WERI-Rb-1 (cell line): Measurements from ENCODE around the gene OR52B6.

Experiments
- DNase-seq: peaks from one replicate; pipeline ENCODE4 v3.0.0-alpha.2; 2020
- H3K27ac ChIP-seq: fragments of 250-450 bp; sonication (Bioruptor Pico); 2 replicates; pipeline ENCODE4 v1.5.1; 2020; ENCODE audit warnings: mild to moderate bottlenecking, moderate library complexity
- H3K27me3 ChIP-seq: fragments of 250-450 bp; sonication (Bioruptor Pico); 2 replicates; pipeline ENCODE4 v1.5.1; 2021; ENCODE audit warnings: mild to moderate bottlenecking, low read depth, moderate library complexity; ENCODE audit not compliant: insufficient read depth, severe bottlenecking
- H3K36me3 ChIP-seq: fragments of 250-450 bp; sonication (Bioruptor Pico); 2 replicates; pipeline ENCODE4 v1.5.1; 2020; ENCODE audit warnings: mild to moderate bottlenecking, moderate library complexity
- H3K4me3 ChIP-seq: 2 replicates; pipeline ENCODE4 v1.5.1; 2011; ENCODE audit warnings: low read depth, mild to moderate bottlenecking, control low read depth, low read length
- H3K9me3 ChIP-seq: fragments of 250-450 bp; sonication (Bioruptor Pico); 2 replicates; pipeline ENCODE4 v1.5.1; 2021; ENCODE audit warnings: mild to moderate bottlenecking, moderate library complexity; ENCODE audit not compliant: severe bottlenecking
- CTCF ChIP-seq: IDR thresholded peaks from 2 replicates; pipeline ENCODE4 v1.5.1; 2011; ENCODE audit warnings: low read depth, mild to moderate bottlenecking, control low read depth, inconsistent platforms, low read length

Gene OR52B6

GRCh38 chr11:5556596-5557188, 24.0 kb upstream of the OR52B6 start:
- no peak overlapping the region for H3K27ac ChIP-seq
- no peak for TF ChIP-seq CTCF
- no peak for DNase-seq
- H3K27me3 ChIP-seq, result peaks cover 18% of the 10 kb centered on the region
- H3K9me3 ChIP-seq, result no peaks in the 10 kb centered on the region
- no peaks in the 10 kb centered on the region for H3K36me3 ChIP-seq
- H3K4me3 ChIP-seq, result no peak overlapping the region

- no peak for DNase-seq
- no peak for TF ChIP-seq CTCF
- Histone ChIP-seq H3K4me3 (no peak overlapping the region), H3K27me3 (peaks cover 26% of the 10 kb centered on the region), H3K36me3 (no peaks in the 10 kb centered on the region), H3K27ac (no peak overlapping the region), H3K9me3 (no peaks in the 10 kb centered on the region)
These were observed 22.9 kb upstream of the OR52B6 start for GRCh38 chr11:5557751-5558150.

GRCh38 chr11:5564259-5565019, 16.2 kb upstream of the OR52B6 start:
- Histone ChIP-seq H3K27me3 (peaks cover 43% of the 10 kb centered on the region), H3K4me3 (no peak overlapping the region), H3K36me3 (no peaks in the 10 kb centered on the region), H3K27ac (no peak overlapping the region), H3K9me3 (no peaks in the 10 kb centered on the region)
- TF ChIP-seq CTCF, result no peak
- no peak for DNase-seq

GRCh38 chr11:5574654-5575053, 6.0 kb upstream of the OR52B6 start:
- no peaks in the 10 kb centered on the region for H3K9me3 ChIP-seq
- DNase-seq, result no peak
- no peak overlapping the region for H3K27ac ChIP-seq
- no peak for TF ChIP-seq CTCF
- peaks cover 47% of the 10 kb centered on the region for H3K27me3 ChIP-seq
- H3K4me3 ChIP-seq, result no peak overlapping the region
- H3K36me3 ChIP-seq, result no peaks in the 10 kb centered on the region

- no peaks in the 10 kb centered on the region for H3K36me3 ChIP-seq
- H3K9me3 ChIP-seq, result no peaks in the 10 kb centered on the region
- TF ChIP-seq CTCF, result no peak
- H3K27ac ChIP-seq, result no peak overlapping the region
- no peak overlapping the region for H3K4me3 ChIP-seq
- peaks cover 49% of the 10 kb centered on the region for H3K27me3 ChIP-seq
- DNase-seq, result no peak
These were observed 5.5 kb upstream of the OR52B6 start for GRCh38 chr11:5575152-5575551.
